NCI-H187 treated with DMSO at 0.1 percent for 48 hours (cell line): ENCODE results near the gene EPHB1.

Experiments
- DNase-seq: peaks from one replicate; lab custom pipeline; 2025; lab: John Stamatoyannopoulos, UW

The EPHB1 gene

DNA sequence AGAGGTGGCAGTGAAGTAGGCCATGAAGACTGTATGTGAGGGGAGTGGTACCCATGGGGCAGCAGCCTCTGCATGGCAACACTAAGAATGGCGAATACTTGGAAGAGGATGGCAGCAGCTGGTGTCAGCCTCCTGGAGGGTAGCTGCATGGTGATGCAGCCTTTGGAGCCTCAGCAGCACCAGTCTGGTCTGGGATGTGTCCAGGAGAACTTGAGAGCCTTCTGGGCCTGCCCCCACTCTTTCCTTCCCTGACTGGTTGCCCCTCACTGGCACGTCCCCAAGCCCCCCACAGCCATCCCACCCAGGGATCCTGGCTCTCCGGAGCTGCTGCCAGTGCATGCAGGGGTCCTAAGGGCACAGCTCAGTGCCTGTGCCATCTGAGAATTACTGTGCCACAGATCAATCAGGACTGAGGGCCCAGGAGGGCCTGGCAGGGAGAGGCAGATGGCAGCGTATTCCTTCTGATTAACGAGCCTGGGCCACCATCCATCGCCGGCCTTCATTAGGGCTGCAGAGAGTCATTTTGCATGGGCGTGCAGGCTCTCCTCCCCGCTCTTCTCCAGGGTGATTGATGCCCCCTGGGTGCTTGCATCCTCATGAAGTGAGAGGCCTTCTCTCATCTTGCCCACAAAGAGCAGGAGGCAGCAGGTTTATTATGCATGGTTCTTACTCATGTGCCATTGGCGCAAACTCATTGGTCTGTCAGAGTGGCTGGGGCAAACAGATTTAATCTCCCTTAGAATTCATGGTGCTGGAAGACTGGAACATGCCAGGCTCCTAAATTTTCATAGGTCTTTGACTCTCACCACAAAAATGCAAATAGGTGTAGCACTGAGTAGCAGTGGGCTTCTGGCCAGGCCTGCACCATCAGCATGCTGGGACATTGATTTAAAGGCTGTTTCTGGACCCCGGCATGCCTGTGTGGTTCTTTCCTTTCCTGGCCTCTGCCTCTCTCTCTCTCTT is 116.8 kb downstream of the EPHB1 start:
- DNase-seq: no peak

DNA sequence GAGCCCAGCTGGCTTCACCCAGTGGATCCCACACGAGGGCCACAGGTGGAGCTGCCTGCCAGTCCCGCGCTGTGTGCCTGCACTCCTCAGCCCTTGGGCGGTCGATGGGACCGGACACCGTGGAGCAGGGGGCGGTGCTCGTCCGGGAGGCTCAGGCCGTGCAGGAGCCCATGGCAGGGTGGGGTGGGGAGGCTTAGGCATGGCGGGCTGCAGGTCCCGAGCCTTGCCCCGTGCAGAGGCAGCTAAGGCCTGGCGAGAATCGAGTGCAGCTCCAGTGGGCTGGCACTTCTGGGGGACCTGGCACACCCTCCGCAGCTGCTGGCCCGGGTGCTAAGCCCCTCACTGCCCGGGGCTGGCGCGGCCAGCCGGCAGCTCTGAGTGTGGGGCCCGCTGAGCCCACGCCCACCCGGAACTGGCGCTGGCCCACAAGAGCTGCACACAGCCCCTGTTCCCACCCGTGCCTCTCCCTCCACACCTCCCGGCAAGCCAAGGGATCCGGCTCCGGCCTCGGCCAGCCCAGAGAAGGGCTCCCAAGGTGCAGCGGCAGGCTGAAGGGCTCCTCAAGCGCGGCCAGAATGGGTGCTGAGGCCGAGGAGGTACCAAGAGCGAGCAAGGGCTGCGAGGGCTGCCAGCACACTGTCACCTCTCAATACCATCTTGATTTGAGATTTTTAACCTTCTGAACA is 121.4 kb downstream of the EPHB1 start:
- no peak for DNase-seq

DNA sequence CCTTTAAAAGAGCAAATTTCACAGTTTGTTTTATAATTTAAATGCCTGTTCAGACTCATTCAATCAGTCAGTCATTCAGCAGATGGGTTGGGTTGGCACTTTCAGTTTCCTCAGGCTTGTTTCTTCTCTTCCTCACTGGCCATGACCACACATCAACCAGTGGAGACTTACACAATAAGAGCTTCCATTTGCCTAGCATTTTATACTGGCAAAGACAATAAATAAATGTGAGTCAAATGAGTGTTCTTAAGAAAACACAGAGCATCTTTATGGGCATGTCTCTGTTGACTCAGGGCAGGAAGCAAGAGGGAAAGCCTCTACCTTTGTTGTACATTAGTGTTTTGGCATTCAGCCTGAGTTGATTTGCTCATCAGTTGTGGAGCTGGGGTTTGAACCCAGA is 122.6 kb downstream of the EPHB1 start:
- no peak for DNase-seq

DNA sequence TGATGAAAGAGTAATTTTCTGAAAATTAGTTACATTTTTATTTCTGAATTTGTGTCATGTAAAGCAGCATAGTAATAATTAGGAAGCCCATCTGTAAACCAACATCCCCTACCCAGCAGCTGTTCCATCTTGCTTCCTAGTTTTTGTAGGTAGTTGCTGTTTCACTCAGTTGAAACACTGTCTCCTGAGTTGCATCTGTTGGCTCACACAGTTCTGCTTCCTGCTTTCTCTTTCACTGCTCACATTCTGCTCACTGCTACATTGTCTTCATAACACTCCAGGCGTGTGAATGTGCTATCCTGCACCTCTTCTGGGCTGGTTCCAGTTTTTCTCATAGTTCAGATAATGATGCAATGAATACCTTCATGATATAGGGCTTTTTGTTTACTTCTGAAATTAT is 123.4 kb downstream of the EPHB1 start:
- no peak for DNase-seq

DNA sequence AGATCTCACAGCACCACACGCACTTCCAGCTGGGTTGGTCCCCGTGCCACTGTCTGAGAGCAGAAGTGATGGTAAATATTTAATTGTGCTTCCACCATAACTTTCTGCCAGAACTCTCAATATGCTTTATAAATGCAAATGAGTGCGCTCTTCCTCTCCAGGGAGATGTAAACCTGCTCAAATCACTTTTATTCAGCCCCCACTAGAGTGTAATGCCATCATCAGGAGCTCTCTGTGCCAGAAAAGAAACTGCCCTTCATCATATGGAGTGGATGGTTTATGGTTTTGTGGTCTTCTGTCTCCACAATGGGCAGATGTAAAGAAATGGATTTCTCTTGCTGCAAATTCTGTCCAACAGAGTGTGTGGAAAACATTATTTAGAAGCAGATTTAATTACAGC is 127.0 kb downstream of the EPHB1 start:
- peak; percentile 85 for DNase-seq

DNA sequence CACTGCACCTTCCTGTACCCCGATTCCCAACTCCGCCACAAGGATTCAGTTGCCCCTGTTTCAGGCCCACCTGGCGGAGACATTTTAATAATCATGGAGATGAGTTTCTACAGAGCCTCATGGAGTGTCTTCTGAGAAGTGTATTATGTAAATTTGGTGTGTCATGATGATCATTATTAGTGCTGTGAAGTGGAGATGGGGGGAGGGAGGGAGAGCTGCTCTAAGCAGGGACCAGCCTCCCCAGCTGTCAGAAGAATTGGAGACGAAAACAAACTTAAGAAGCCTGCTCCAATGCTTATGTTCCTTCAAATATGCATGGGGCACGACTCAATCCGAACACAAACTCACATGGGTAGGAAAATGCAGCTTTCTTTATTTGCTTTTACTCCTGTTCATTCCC is 127.8 kb downstream of the EPHB1 start:
- no peak for DNase-seq

DNA sequence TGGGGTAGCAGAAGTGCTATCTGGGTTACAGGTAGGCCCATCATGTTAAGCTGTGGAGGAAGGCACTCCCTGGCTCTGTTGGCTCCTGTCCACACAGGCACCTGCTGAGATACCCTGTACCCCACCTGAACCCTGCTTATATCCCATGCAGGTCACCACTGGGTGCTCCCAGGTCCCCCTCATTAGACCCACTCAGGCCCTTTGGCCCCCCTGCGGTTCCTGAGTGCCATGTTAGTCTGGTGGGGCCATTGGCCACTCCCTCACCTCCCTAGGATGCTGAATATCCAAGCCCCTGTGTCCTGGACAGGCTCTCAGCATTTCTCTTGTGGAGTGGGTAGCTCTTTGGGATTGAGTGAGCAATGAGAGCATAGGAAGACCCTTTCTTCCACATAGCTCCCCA is 128.2 kb downstream of the EPHB1 start:
- no peak for DNase-seq

DNA sequence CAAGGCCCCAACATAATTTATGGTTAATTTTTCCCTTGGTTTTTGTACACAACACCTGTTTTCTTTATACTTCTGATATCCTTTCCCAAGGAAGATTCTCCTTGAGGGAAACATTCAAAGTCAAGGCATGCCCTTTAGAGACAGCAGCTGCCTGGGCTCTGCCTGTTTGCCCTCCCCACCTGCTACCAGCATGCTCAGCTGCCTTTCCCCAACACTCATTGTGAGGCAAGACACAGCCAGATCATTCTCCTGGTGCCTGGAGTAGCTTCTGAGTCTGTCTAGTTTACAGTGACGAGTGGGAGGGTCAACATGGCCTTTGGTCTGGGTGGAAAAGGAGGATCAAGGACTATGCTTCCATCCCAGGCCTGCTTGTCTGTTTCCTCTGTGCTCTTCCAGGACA is 132.5 kb downstream of the EPHB1 start:
- DNase-seq: no peak

DNA sequence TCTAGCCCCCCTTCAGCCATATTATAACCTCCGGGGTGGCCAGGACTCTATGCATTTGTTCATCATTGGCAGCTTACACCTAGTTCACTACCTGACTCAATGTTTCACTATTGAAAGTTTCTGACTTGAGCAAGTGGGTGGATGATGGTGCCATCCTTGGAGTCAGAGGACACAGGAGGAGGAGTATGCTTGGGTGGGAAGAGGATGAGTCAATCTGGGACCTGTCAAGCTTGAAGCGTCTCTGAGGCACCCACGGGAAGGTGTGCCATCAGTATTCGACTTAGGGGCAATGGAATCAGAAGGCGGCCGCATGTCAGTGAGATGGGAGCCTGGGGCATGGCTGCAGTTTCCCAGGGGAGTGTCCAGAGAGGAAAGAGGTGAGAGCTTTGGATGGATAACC is 133.3 kb downstream of the EPHB1 start:
- no peak for DNase-seq

DNA sequence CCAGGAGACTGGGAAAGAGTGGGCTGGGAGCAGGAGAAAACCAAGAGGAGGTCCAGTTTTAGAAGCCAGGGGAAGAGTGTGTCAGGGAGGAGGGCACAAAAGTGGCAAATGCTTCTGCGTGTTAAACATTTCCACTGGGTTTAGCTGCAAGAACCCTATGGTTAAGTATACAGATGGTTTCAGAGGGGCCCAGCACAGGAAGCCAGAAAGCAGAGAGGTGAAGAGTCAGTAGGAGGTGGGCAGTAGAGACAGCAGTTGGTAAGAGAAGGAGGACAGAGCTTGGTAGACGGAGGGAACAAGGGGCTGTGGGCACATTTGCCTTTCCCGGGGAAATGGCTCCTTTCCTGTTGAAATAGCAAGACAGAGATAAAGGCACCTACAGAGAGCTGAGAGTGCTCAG is 133.8 kb downstream of the EPHB1 start:
- DNase-seq: no peak

DNA sequence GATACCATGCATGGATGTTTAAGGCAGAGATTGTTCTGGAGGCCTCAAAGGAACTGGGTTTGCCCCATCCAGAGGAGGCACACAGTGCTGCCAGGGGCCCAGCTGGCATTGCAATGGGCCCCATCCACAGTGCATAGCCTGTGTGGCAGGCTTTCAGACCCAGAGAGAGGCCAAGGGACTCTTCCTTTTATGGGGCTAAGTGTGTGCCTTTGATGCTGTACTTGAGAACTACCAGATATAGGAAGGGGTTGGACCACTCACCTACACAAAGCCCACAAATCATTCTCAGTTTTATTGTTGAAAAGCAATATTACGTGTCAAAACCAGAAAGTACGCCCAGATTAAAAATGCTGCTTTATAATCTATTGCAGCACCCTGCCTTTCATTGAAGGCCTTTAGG is 134.9 kb downstream of the EPHB1 start:
- no peak for DNase-seq

DNA sequence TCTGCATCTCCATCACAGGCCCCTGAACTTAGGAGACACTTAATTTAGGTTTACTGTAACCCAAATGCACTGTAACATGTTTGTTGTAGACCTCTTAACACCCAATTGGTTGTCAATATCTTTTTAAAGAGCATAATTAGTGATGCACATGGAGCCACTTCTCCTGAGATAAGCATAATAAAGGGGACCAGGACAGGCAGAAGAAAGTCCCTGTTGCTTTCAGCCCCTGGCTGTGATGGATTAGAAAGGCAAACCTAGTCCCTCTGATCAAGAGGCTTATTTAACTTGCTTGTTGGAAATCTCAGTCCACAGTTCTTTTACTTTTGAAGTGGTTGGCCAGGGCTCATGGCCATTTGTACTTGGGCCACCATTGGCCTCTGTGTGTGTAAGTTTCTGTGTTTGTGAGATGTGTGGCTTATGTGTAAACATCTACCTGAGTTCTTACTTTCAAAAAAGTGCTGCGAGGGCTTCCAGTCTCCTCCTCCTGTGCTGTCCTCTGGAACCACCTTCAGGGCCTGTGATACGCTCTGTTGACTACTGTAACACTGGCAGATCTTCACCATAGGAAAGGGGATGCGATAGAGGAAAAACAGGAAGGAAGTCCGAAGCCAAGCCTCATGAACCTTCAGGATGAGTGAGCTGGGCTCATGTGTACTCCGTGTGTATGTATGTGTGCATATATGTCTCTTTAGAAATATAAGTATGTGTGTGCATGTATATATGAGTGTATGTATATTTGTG is 136.2 kb downstream of the EPHB1 start:
- no peak for DNase-seq

DNA sequence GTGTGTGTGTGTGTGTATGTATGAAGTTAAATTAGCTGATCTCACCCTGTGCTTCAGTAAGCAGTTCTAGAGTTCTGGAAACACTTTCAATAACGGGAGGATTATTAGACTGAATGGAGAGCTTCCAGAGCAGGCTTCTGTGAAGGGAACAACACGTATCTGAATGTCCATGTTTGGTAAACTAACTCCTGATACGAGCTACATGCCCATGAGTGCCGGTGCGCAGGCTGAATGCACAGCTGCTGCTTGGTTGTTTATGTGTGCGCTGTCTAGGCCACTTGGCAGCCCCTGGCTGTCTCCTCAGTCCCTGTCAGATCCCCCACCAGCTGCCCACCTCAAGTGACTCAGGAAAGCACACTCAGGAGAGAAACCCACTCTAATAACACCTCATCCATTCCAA is 137.0 kb downstream of the EPHB1 start:
- DNase-seq: no peak

DNA sequence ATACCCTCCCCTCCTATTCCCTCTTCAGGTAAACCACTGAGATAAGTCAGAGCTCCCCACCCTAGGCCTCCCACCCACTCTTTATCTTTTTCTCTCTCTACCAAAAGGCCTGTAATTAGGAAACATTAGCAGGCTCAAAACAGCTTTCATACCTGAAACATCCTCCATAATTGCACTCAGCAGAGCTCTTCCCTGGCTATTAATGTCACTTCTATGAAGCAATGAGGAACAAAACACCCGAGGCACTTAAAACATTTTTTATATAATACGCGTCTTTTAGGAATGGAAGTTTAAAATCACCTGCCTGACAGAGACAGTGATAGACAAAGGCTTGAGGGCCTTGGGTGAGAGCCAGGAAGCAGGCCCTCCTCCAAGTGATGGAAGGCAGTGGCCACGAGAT is 138.9 kb downstream of the EPHB1 start:
- no peak for DNase-seq

DNA sequence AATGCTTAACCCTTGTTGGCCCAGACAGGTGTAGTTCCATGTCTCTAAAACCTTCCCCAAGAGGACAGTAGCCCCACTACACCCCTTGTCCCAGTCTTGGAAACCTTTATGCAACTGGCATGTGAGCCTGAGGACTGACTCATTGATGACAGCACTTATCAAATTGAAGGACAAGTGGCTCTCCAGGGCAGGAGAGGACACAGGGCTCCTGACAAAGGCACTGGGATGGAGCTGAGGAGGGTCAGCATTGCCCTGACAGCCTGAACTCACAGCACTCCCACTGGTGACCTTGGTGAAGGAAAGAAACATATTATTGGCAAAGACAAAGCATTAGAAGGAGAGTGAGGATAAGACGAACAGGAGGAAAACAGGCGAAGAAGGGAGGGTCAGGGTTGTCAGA is 139.9 kb downstream of the EPHB1 start:
- DNase-seq: no peak

DNA sequence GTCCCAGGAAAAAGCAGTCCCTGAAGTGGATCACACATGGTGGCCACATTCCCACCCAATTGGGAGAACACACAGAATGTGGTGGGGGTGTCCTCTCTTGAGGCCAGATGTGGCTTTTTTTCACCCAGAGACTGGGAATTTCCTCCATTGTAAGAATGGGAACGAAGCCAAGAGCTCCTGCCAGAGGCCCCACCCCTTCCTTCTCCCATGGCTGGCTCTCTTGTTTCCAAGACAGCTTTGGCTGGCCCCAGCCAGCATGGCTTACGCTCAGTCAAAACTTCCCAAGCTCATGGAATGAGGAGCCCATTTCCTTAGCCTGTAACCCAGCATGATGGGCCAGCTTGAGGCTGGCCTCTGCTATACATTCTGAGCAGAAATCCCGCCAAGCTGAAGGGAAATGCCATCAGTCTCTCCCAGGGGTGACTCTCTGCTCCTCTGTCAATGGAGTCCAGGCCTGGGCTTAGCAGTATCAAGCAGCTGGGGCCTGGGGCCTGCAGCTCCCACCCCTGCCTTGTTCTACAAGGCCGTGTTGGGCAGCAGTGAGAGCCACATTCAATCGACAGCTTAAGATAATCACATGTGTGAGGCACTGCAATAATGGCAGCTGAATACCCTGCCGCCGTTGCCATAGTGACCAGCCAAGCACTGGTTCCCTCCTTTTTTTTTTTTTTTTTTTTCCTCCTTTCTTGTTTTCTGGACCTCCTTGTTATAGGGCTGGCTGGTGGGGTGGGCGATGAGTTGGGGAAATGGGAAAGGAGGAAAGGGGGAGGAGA is 142.4 kb downstream of the EPHB1 start:
- no peak for DNase-seq

DNA sequence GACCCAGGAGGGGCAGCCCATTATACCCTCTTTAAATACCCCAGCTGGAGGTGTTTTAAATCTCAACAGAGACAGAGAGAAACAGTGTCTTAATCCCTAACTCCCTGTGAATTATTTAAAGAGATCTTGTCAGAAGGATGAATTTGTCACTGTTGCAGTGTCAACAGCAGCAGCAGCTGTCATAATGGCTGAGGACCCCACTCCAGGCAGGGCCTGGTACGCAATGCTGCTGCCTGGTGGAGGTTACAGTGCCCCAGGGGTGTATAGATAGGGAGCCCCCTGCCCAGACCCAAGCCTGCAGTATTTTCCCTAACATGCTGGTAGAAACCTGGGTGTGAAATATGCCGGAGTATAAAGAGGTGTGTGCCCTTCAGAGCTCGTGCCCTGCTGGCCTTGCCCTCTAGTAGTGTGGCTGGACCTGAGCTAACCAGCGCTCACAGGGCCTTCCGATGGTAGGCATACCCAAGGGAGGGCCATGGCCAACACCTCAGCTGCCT is 143.0 kb downstream of the EPHB1 start:
- DNase-seq: no peak

DNA sequence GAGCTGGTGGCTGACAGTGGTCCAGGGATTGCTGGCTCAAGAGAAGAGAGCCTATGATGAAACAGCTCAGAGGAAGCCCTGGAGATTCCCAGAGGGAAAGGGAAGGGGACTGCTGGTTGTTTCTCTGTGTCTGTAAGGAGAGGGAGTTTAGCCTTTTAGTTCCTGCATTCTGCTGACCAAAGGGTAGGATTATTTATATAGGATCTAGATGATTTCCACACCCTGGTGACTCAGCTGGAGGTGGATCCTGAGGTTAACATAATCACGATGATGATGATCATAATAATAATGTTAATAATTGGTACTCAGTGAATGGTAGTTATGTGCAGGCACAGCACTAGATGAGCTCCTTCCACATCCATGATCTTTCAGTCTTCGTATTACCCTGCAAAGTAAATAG is 144.9 kb downstream of the EPHB1 start:
- DNase-seq: no peak

DNA sequence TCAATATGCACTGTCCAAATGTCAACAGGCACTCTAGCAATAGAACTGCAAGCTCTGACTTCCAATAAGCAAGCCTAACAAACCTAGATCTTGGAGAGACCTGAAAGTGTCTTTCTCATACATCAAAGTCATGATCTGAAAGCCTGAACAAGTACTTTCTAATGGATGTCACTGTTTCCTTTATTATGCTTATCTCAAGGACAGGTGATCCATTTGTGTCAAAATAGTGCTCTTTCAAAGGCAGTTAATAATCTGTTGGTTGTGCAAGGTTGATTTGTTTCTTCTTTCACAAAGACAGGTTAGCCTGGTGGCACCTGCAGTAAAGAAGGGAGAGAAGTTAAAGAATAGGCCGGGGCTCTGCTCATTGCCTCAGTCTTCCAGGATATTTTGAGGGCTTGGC is 146.8 kb downstream of the EPHB1 start:
- DNase-seq: peak; percentile 81

DNA sequence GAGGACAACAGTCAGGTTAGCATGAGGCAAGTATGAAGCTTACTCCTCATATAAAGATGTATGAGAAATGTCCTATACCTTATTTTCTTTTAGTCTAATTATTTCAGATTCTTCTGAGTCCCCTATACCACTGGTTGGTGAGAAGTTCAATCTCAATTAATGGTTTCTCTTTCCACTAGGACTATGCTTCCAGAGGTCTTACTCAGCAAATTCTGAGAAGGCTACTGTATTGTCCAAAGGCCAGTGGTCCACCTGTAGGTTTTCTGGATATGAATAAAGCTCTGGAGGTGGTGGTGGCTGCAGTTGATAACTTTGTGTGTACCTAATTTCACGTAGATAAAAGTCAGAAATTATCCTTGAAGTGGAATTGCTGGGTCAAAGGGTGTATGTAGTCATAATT is 149.4 kb downstream of the EPHB1 start:
- no peak for DNase-seq

DNA sequence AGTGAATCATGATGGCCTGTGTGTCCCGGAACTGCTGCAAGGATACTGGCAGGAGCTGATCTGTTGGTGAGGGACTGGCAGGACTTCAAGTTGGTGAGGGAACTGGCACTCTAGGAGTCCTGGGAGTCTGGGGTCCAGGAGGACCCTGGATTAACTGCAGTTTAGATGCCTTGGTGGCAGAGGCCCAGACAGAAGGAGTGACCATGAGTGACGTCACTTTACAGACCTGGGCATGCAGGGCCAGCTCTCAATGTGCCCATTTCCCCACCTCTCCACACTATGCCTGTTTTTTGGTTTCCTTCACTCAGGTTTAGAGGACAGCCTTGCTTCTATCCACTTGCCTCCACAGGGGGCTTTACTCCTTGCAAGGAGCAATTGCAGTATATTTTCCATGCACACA is 154.1 kb downstream of the EPHB1 start:
- DNase-seq: no peak

DNA sequence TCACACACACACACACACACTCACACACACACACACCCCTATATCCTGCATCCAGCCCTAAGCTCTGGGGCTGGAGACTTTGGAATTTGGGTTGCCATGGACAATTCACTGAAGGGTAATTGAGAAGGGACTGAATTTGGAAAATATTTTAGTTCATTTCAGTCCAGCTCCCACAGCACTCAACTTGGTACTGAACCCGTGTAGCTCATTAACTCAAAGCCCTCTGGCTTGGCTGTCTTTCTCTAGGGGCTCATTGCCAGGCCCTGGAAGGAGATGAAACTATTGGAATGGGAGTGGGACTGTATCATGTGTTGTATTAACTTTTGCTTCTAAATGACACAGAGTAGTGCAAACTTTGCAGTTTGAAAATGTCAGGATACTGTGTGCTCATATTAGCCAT is 157.3 kb downstream of the EPHB1 start:
- DNase-seq: no peak
